Activated CD8-positive, alpha-beta T cell treated with anti-CD3 and anti-CD28 coated beads for 36 hours (primary cell): Measurements from ENCODE around the gene SOS1. TPM values are rescaled to one million over a fixed set of nuclear protein-coding genes. Genes with fewer than 3 reads are reported as not detected.

Source experiments
- ATAC-seq: fragments of 200-7000 bp; cut with Tn5 transposase; one replicate; pipeline ENCODE4 v1.10.0; 2021; ENCODE audit warnings: mild to moderate bottlenecking, moderate library complexity
- CTCF ChIA-PET: fragments of 350-600 bp; sonication (Branson Sonifier 250); formaldehyde crosslinking; loops from one replicate; lab custom pipeline; 2021; ENCODE audit warnings: antibody characterized with exemption; lab: Charles Lee
- POLR2A ChIA-PET: fragments of 350-600 bp; sonication (Branson Sonifier 250); formaldehyde crosslinking; loops from one replicate; lab custom pipeline; 2021; ENCODE audit warnings: antibody characterized with exemption; lab: Charles Lee
- DNase-seq: peaks from one replicate; pipeline ENCODE4 v3.0.0-alpha.2; 2020
- H3K27ac Mint-ChIP-seq: one replicate; pipeline ENCODE4 v1.8.0; 2021; ENCODE audit warnings: mild to moderate bottlenecking, mixed read lengths
- H3K27me3 Mint-ChIP-seq: one replicate; pipeline ENCODE4 v1.8.0; 2021; ENCODE audit warnings: mixed read lengths
- H3K36me3 Mint-ChIP-seq: one replicate; pipeline ENCODE4 v1.8.0; 2021; ENCODE audit warnings: low read depth, mixed read lengths
- H3K4me1 Mint-ChIP-seq: one replicate; pipeline ENCODE4 v1.8.0; 2021; ENCODE audit warnings: low read depth, mixed read lengths
- H3K4me3 Mint-ChIP-seq: one replicate; pipeline ENCODE4 v1.8.0; 2021; ENCODE audit warnings: mild to moderate bottlenecking, moderate library complexity, mixed read lengths
- H3K9me3 Mint-ChIP-seq: one replicate; pipeline ENCODE4 v1.8.0; 2021; ENCODE audit warnings: mixed read lengths
- intact Hi-C: fragments of 100-400 bp; cut with micrococcal nuclease; formaldehyde crosslinking; loops from one replicate; pipeline ENCODE4 v1.10.0; 2022
- total RNA-seq, 2 experiments: library from RNA; stranded (reverse); gene quantifications; one replicate each; pipeline ENCODE4 v1.2.3, GENCODE V29; 2021
- TF ChIP-seq, protein P1 (sequence below): fragments of 200-600 bp; IDR thresholded peaks from one replicate; pipeline ENCODE4 v1.8.0; 2022; ENCODE audit warnings: antibody characterized with exemption, mild to moderate bottlenecking

SOS1 gene
- total RNA-seq, 2 experiments from 2014 or later: 43.6 to 56.8 TPM

DNA sequence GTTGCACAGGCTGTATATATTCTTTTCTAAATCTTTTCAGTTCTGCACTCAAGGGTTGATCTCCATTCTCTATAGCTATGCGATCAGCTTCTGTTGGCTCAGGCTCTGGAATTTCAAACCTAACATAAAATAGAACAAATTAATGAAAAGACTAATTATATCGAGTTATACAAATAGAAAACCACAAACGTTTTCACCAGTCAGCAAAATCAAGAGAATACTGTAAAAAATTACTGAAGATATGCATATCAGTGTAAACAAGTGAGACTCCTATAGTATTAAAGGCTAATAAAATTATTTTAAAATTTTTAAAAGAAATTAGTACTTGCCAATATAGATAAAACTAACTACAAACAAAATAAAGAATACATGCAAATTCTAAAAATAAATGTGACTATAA, 107.0 kb downstream of the SOS1 start:
- POLR2A ChIA-PET: interaction anchor here (0.6 kb wide), 1 partner anchor 160 kb away, joined by 3 read pairs; no protein-coding TSS in a partner anchor
- intact Hi-C loops: no loop called here
- Mint-ChIP-seq H3K9me3 (no peaks in the 10 kb centered on the region), H3K27ac (no peak overlapping the region), H3K4me1 (peaks cover 9% of the 10 kb centered on the region), H3K36me3 (peaks cover 27% of the 10 kb centered on the region), H3K4me3 (no peak overlapping the region), H3K27me3 (no peaks in the 10 kb centered on the region)
- DNase-seq (no peak), ATAC-seq (no peak)
- TF ChIP-seq, protein P1, sequence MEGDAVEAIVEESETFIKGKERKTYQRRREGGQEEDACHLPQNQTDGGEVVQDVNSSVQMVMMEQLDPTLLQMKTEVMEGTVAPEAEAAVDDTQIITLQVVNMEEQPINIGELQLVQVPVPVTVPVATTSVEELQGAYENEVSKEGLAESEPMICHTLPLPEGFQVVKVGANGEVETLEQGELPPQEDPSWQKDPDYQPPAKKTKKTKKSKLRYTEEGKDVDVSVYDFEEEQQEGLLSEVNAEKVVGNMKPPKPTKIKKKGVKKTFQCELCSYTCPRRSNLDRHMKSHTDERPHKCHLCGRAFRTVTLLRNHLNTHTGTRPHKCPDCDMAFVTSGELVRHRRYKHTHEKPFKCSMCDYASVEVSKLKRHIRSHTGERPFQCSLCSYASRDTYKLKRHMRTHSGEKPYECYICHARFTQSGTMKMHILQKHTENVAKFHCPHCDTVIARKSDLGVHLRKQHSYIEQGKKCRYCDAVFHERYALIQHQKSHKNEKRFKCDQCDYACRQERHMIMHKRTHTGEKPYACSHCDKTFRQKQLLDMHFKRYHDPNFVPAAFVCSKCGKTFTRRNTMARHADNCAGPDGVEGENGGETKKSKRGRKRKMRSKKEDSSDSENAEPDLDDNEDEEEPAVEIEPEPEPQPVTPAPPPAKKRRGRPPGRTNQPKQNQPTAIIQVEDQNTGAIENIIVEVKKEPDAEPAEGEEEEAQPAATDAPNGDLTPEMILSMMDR: no peak
- CTCF ChIA-PET: no interaction called here

DNA sequence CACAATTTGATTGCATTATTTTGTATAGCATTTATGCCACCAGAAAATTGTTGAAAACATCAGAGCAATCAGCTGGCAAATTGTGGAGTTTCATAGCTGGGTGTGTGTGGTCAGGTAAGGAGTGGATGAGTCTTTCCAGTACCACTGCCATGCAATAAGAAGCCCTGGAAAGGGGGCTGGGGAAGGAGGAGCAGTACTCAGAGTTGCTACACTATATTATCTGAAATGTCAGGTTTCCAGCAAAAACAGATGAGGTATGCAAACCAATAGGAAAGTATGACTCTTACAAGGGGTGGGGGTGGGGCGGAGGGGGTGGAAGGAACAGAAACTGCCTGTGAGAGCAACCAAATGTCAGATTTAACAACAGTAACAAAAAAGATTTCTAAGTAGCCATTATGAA, 112.2 kb downstream of the SOS1 start:
- DNase-seq (peak; percentile 40), ATAC-seq (peak; percentile 56)
- Mint-ChIP-seq H3K4me1 (peaks cover 19% of the 10 kb centered on the region), H3K4me3 (no peak overlapping the region), H3K9me3 (no peaks in the 10 kb centered on the region), H3K36me3 (peaks cover 50% of the 10 kb centered on the region), H3K27me3 (no peaks in the 10 kb centered on the region), H3K27ac (peak overlapping the region; percentile 72)
- TF ChIP-seq, protein P1: no peak
- ChIA-PET POLR2A (no interaction called here), CTCF (interaction anchor here (1.3 to 3.6 kb wide), 3 partner anchors 8 to 221 kb away, joined by 6 to 13 read pairs (median 13); no protein-coding TSS in a partner anchor)
- intact Hi-C loops: no loop called here

DNA sequence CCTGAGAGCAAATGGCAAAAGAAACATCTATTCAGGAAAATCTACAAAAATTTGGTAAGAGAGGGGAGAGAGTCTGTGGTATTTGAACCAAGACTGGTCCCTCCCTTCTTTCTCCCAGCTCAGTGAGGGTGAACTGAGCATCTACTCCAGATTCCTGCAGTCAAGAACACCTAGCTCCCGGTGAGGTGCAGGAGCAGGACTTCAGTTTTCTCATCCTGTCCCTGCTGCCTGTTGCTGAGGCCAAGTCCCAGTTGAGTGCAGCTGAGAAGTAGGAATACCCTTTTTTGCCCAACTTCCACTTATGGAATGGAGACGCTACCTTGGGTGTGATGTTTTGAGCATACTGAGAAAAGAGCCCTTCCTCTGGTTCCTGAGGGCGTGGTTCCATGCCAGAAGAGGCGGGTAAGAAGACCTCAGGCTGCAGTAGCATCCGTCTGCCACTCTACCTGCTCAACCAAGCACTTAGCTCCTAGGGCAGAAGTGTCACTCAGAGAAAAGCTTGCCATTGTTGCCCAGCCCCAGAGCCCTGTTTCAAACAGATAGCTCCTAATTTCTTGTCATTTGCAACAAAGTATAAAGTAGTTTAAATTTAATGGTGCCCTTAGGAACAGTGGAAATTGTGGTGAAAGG, 112.9 kb downstream of the SOS1 start:
- Mint-ChIP-seq H3K4me3 (no peak overlapping the region), H3K36me3 (peaks cover 45% of the 10 kb centered on the region), H3K27ac (peak overlapping the region; percentile 72), H3K4me1 (peaks cover 19% of the 10 kb centered on the region), H3K9me3 (no peaks in the 10 kb centered on the region), H3K27me3 (no peaks in the 10 kb centered on the region)
- TF ChIP-seq, protein P1: no peak
- POLR2A ChIA-PET: interaction anchor here (0.6 kb wide), 1 partner anchor 120 kb away, joined by 4 read pairs; no protein-coding TSS in a partner anchor
- DNase-seq (peak; percentile 6), ATAC-seq (peak; percentile 55)
- CTCF ChIA-PET: interaction anchor here (0.7 to 3.6 kb wide), 6 partner anchors 9 to 222 kb away, joined by 3 to 13 read pairs (median 5); no protein-coding TSS in a partner anchor
- intact Hi-C loops: no loop called here

DNA sequence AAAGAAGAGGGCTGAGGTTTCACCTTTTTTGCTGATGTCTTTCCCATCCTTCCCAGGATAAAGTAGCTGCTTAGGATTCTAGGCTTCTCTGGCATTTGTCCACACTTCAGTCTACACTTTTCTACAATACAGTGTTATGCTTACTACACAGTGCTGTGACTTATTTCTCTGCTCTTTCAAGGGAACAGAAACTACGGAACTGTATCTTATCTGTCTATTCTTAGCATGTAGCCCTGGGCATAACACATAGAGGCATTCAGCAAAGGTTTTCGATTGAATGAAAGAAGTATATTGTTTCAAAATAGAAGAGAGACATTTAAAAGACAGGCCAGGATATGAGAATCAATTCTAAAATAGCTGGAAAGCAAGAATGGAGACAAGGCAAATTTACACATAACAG, 120.3 kb downstream of the SOS1 start:
- DNase-seq: no peak
- peaks cover 37% of the 10 kb centered on the region for H3K36me3 Mint-ChIP-seq
- H3K27me3 Mint-ChIP-seq: no peaks in the 10 kb centered on the region
- ChIA-PET POLR2A (no interaction called here), CTCF (interaction anchor here (1.4 to 1.6 kb wide), 2 partner anchors 9 to 229 kb away, joined by 4 to 7 read pairs; no protein-coding TSS in a partner anchor)
- intact Hi-C loops: no loop called here
- no peak for ATAC-seq
- no peak overlapping the region for H3K27ac Mint-ChIP-seq
- no peaks in the 10 kb centered on the region for H3K4me1 Mint-ChIP-seq
- no peak overlapping the region for H3K4me3 Mint-ChIP-seq
- no peaks in the 10 kb centered on the region for H3K9me3 Mint-ChIP-seq
- TF ChIP-seq, protein P1: no peak

DNA sequence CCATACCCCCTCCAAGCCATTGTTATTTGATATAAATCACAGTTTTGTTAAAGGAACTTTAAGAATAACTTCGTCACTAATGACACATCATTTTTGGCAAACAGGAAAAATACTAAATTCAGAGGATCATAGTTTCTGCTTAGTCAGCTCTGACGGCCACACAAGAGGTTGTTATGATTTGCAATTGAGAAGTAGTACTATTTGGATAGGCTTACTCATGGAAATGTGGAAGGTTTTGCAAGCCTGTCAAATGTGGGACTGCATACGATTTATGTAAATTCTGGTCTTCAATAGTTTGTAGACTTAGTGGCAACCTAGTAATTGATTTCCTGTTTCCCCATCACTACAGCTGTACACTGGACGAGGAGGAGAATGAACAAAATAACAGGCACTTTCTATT, 123.1 kb downstream of the SOS1 start:
- no peaks in the 10 kb centered on the region for H3K9me3 Mint-ChIP-seq
- POLR2A ChIA-PET: no interaction called here
- no peak overlapping the region for H3K27ac Mint-ChIP-seq
- no peak for ATAC-seq
- intact Hi-C loops: no loop called here
- peaks cover 4% of the 10 kb centered on the region for H3K4me1 Mint-ChIP-seq
- no peak for DNase-seq
- H3K27me3 Mint-ChIP-seq: no peaks in the 10 kb centered on the region
- TF ChIP-seq, protein P1: no peak
- CTCF ChIA-PET: interaction anchor here (1.8 kb wide), 1 partner anchor 51 kb away, joined by 4 read pairs; no protein-coding TSS in a partner anchor
- peaks cover 42% of the 10 kb centered on the region for H3K36me3 Mint-ChIP-seq
- no peak overlapping the region for H3K4me3 Mint-ChIP-seq
